Nephron (organoid): ENCODE measurements around the gene PSAP.

Experiments used
- H3K27ac Mint-ChIP-seq, 3 experiments: 2 replicates each; pipeline ENCODE4 v1.8.0; 2020; ENCODE audit warnings: mixed read lengths in 3 of 3, mild to moderate bottlenecking in 2 of 3, moderate library complexity in 1 of 3
- H3K27me3 Mint-ChIP-seq: 2 replicates; pipeline ENCODE4 v1.8.0; 2021; ENCODE audit warnings: low read depth, mild to moderate bottlenecking, moderate library complexity, mixed read lengths
- H3K36me3 Mint-ChIP-seq: 2 replicates; pipeline ENCODE4 v1.8.0; 2020; ENCODE audit warnings: low read depth, mixed read lengths
- H3K4me1 Mint-ChIP-seq: 2 replicates; pipeline ENCODE4 v1.8.0; 2020; ENCODE audit warnings: mixed read lengths
- H3K4me3 Mint-ChIP-seq, 3 experiments: 2 replicates each; pipeline ENCODE4 v1.8.0; 2020; ENCODE audit warnings: mild to moderate bottlenecking in 3 of 3, mixed read lengths in 3 of 3, moderate library complexity in 2 of 3
- H3K9me3 Mint-ChIP-seq: 2 replicates; pipeline ENCODE4 v1.8.0; 2020; ENCODE audit warnings: mixed read lengths
- TF ChIP-seq, protein P1 (sequence below), 3 experiments: fragments of 200-600 bp; sonication (generic); IDR thresholded peaks; one replicate each; pipeline ENCODE4 v1.5.0; 2021; ENCODE audit warnings: antibody characterized with exemption in 3 of 3; ENCODE audit not compliant: unreplicated experiment in 3 of 3

PSAP gene

DNA sequence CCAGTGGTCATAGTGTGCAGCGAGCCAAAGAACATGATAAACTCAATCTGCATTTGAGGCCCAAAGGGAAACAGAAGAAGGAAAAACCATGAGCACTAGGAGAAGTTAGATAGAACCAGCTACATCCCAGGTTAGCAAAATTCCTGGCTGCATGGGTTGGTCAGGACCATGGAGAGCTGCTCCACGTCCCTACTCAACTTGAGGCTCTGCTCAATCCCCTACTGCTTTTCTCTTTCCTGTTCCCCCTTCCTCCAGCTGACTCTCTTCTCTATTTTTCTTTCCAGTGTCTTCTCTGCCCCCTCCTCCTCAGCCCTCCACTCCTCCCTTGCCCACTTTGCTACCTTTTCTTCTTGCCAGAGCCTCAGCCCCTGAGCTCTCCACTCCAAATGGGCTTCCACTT, 55.8 kb downstream of the PSAP start:
- Mint-ChIP-seq H3K4me1 (no peaks in the 10 kb centered on the region), H3K36me3 (no peaks in the 10 kb centered on the region), H3K27ac (no peak overlapping the region), H3K9me3 (no peaks in the 10 kb centered on the region), H3K27me3 (peaks cover 16% of the 10 kb centered on the region), H3K4me3 (no peak overlapping the region)
- TF ChIP-seq, protein P1, sequence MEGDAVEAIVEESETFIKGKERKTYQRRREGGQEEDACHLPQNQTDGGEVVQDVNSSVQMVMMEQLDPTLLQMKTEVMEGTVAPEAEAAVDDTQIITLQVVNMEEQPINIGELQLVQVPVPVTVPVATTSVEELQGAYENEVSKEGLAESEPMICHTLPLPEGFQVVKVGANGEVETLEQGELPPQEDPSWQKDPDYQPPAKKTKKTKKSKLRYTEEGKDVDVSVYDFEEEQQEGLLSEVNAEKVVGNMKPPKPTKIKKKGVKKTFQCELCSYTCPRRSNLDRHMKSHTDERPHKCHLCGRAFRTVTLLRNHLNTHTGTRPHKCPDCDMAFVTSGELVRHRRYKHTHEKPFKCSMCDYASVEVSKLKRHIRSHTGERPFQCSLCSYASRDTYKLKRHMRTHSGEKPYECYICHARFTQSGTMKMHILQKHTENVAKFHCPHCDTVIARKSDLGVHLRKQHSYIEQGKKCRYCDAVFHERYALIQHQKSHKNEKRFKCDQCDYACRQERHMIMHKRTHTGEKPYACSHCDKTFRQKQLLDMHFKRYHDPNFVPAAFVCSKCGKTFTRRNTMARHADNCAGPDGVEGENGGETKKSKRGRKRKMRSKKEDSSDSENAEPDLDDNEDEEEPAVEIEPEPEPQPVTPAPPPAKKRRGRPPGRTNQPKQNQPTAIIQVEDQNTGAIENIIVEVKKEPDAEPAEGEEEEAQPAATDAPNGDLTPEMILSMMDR (IDR thresholded peaks at IDR 0.05; ENCODE audit: unreplicated experiment in 3 of 3), result no peak

DNA sequence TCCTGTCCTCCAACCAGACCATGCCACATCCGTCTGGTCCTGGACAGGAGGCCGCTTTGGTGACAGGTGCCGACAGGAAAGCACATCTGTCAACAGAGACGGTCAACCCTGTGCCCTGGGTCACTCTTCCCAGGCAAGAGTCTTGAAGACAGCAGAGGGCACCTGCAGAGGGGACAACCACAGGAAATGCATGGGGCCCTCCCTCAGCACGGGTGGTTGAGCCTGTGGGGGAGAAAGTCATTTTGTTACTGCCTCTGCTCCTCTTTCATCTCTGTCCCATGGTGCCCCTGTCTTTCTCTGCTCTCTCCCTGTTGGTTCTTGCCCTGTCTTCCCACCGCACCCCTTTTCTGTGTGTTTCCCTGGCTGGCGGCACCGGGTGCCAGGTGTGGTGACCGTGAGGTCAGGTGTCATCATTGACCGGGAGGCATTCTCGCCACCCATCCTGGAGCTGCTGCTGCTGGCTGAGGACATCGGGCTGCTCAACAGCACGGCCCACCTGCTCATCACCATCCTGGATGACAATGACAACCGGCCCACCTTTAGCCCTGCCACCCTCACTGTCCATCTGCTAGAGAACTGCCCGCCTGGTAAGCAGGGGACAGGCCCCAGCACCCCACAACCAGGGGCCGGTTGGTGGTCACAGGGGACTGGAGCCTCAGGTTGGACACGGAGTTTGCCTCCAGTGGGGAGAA, 60.2 kb downstream of the PSAP start:
- Mint-ChIP-seq H3K4me3 (no peak overlapping the region), H3K27ac (no peak overlapping the region), H3K36me3 (no peaks in the 10 kb centered on the region), H3K9me3 (no peaks in the 10 kb centered on the region), H3K4me1 (no peaks in the 10 kb centered on the region), H3K27me3 (peaks cover 9% of the 10 kb centered on the region)
- TF ChIP-seq, protein P1 (IDR thresholded peaks at IDR 0.05; ENCODE audit: unreplicated experiment in 3 of 3), result no peak

DNA sequence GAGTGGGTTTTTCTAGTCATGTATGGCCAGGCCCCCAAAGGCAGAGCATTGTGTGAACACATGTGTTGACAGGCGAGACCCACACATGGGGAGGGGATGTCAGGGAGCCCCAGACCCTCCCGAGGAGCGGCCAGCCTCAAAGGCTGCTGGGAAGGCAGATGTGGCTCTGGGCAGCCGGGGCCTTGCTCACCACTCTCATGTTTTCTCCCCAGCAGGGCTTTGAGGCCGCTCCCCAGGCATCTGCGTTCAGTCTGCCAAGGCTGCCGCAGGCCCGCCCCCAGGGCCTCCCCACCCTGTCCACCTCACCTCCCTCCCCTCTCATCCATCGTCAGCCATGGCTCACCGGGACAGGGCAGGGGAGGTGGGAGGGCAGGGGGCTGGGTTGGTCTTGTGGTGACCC, 61.2 kb downstream of the PSAP start:
- Mint-ChIP-seq H3K9me3 (no peaks in the 10 kb centered on the region), H3K4me1 (no peaks in the 10 kb centered on the region), H3K4me3 (no peak overlapping the region), H3K27ac (no peak overlapping the region), H3K36me3 (no peaks in the 10 kb centered on the region), H3K27me3 (peaks cover 10% of the 10 kb centered on the region)
- TF ChIP-seq, protein P1 (IDR thresholded peaks at IDR 0.05; ENCODE audit: unreplicated experiment in 3 of 3), result no peak

DNA sequence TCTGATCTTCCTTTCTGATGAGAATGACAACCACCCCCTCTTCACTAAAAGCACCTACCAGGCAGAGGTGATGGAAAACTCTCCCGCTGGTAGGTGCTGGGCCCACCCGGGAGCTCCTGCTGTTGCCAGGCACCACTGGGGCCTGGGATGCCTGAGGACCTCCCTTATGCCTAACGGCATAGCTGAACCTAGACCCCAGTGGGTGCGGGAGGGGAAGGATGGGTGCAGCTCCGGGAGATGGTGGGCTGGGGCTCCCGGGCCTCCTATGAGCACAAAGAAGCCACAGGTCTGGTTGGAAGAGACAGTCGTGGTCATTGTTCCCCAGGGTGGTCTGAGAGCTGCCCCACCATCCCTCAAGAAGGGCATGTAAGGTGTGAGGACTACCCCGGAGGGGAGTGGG, 62.1 kb downstream of the PSAP start:
- Mint-ChIP-seq H3K27me3 (peaks cover 10% of the 10 kb centered on the region), H3K4me1 (no peaks in the 10 kb centered on the region), H3K36me3 (no peaks in the 10 kb centered on the region), H3K4me3 (no peak overlapping the region), H3K27ac (no peak overlapping the region), H3K9me3 (no peaks in the 10 kb centered on the region)
- TF ChIP-seq, protein P1 (IDR thresholded peaks at IDR 0.05; ENCODE audit: unreplicated experiment in 3 of 3), result no peak

DNA sequence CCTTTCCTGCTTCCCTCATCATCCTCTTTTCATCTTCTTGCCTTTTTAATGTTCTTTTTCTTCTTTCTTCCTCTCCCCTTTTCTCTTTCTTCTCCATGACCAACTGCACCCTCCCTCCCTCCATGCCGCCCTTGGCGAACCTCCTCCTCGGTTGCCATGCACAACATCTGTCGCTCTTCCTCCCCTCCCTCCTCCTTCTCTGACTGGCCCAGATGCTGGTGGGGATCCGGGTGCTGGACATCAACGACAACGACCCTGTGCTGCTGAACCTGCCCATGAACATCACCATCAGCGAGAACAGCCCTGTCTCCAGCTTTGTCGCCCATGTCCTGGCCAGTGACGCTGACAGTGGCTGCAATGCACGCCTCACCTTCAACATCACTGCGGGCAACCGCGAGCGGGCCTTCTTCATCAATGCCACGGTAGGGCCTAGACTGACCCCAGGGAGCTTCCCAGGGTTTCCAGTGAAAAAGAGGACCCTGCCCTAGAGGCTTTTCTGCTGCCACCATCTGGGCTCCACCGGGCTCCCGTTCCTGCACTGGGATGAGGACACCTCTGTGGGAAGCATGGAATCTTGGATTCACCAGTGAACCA, 66.3 kb downstream of the PSAP start:
- no peaks in the 10 kb centered on the region for H3K9me3 Mint-ChIP-seq
- no peaks in the 10 kb centered on the region for H3K36me3 Mint-ChIP-seq
- H3K4me1 Mint-ChIP-seq, result no peaks in the 10 kb centered on the region
- no peak overlapping the region for H3K27ac Mint-ChIP-seq
- peaks cover 5% of the 10 kb centered on the region for H3K27me3 Mint-ChIP-seq
- TF ChIP-seq, protein P1 (IDR thresholded peaks at IDR 0.05; ENCODE audit: unreplicated experiment in 3 of 3), result no peak
- H3K4me3 Mint-ChIP-seq, result no peak overlapping the region
